ENCODE measurements around the gene MYL5.
"Not testable (repeated sequence)": the region's sequence is repeated elsewhere in the genome, so short reads cannot be mapped to it uniquely, and the experiment has no call there.

MYL5 gene

GRCh38 chr4:702618-703048, 28.3 kb downstream of the MYL5 start:
- CTCF ChIA-PET = no interaction called here

GRCh38 chr4:703336-704197, 29.2 kb downstream of the MYL5 start:
- ChIA-PET CTCF (no interaction called here), POLR2A (no interaction called here)
- TF ChIP-seq, protein P1, sequence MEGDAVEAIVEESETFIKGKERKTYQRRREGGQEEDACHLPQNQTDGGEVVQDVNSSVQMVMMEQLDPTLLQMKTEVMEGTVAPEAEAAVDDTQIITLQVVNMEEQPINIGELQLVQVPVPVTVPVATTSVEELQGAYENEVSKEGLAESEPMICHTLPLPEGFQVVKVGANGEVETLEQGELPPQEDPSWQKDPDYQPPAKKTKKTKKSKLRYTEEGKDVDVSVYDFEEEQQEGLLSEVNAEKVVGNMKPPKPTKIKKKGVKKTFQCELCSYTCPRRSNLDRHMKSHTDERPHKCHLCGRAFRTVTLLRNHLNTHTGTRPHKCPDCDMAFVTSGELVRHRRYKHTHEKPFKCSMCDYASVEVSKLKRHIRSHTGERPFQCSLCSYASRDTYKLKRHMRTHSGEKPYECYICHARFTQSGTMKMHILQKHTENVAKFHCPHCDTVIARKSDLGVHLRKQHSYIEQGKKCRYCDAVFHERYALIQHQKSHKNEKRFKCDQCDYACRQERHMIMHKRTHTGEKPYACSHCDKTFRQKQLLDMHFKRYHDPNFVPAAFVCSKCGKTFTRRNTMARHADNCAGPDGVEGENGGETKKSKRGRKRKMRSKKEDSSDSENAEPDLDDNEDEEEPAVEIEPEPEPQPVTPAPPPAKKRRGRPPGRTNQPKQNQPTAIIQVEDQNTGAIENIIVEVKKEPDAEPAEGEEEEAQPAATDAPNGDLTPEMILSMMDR (IDR thresholded peaks at IDR 0.05; ENCODE audit: insufficient read depth, low read length, missing control alignments) = no peak
- no peak for DNase-seq (ENCODE audit: low read depth, low spot score)
- no peak overlapping the region for H3K4me3 ChIP-seq (ENCODE audit: low read depth, low read length)

More at GRCh38 chr4:702618-703048, 28.3 kb downstream of the MYL5 start:
- H3K4me3 ChIP-seq (ENCODE audit: low read depth, low read length) = no peak overlapping the region
- no peak for DNase-seq (ENCODE audit: low read depth, low spot score)
- POLR2A ChIA-PET = no interaction called here
- TF ChIP-seq, protein P1 (IDR thresholded peaks at IDR 0.05; ENCODE audit: insufficient read depth, low read length, missing control alignments) = no peak

DNA sequence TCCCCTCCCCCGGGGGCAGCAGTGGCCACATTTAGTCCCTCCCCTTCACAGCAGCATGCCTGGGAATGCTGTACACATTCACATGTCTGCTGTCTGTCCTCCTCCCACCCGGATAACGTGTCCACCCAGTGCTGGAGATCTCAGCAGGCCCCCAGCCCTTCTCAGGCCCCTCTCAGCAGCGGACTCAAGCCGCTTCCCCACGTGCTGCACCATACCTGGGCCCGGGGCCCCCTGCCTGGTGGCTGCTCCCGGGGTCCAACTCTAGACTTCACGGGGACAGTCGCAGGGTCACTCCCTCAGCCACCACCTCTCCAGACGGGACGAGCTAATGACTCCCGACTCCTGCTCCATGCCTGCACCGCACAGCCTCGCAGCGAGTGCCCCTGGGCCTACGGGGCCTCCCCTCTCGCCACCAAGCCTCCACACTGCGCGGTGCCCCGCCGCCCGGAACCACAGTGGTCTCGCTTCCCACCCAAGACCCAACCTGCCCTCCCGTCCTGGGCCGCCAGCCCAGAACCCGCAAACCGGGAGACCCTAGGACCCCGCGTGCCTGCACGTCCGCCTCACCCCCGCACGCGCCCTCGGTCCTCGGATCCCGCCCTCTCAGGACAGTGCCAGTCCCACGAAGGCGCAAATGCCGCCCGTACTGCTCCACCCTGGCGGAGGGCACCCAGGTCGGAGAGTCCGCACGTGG, 30.0 kb downstream of the MYL5 start:
- POLR2A ChIA-PET = no interaction called here
- no peak overlapping the region for H3K4me3 ChIP-seq (ENCODE audit: low read depth, low read length)
- CTCF ChIA-PET = no interaction called here
- no peak for DNase-seq (ENCODE audit: low read depth, low spot score)
- TF ChIP-seq, protein P1 (IDR thresholded peaks at IDR 0.05; ENCODE audit: insufficient read depth, low read length, missing control alignments) = no peak

DNA sequence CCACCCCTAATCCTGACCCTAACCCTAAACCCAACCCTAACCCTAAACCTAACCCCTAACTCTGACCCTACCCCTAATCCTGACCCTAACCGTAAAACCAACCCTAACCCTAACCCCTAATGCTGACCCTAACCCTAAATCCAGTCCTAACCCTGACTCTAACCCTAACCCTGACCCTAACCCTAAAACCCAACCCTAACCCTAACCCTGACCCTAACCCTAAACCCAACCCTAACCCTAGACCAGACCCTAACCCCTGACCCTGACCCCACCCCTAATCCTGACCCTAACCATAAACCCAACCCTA, 30.6 kb downstream of the MYL5 start:
- TF ChIP-seq, protein P1 (IDR thresholded peaks at IDR 0.05; ENCODE audit: insufficient read depth, low read length, missing control alignments) = no peak
- POLR2A ChIA-PET = no interaction called here
- CTCF ChIA-PET = no interaction called here
- no peak overlapping the region for H3K4me3 ChIP-seq (ENCODE audit: low read depth, low read length)
- DNase-seq (ENCODE audit: low read depth, low spot score) = no peak

GRCh38 chr4:705278-706082, 31.1 kb downstream of the MYL5 start, which contains the start of gene PCGF3:
Gene PCGF3 (plus strand): TSS chr4:705832. CDS start chr4:733681, 27,849 bp downstream.
- TF ChIP-seq, protein P1 (IDR thresholded peaks at IDR 0.05; ENCODE audit: insufficient read depth, low read length, missing control alignments) = no peak
- POLR2A ChIA-PET = interaction anchor here (0.5 kb wide), 1 partner anchor 60 kb away, joined by 3 read pairs; no protein-coding TSS in a partner anchor
- CTCF ChIA-PET = no interaction called here
- peak within 1 kb of the TSS; percentile 76 for H3K4me3 ChIP-seq (ENCODE audit: low read depth, low read length)
- peak; percentile 44 for DNase-seq (ENCODE audit: low read depth, low spot score)

DNA sequence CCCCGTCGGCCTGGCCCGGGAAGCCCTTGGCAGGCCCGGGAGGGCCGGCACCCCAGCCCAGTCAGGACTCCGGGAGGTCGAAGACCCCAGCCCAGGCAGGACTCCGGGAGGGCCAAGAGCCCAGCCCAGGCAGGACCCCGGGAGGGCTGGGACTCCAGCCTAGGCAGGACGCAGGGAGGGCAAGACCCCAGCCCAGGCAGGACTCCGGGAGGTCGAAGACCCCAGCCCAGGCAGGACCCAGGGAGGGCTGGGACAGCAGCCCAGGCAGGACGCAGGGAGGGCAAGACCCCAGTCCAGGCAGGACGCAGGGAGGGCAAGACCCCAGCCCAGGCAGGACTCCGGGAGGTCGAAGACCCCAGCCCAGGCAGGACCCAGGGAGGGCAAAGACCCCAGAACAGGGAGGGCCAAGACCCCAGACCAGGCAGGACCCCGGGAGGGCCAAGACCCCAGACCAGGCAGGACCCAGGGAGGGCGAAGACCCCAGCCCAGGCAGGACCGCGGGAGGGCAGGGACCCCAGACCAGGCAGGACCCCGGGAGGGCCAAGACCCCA, 31.8 kb downstream of the MYL5 start:
- CTCF ChIA-PET; DNase-seq (ENCODE audit: low read depth, low spot score); POLR2A ChIA-PET: not testable (repeated sequence)
- peak overlapping the region; percentile 76 for H3K4me3 ChIP-seq (ENCODE audit: low read depth, low read length)

All from AG04449 (cell line).